Activated CD4-positive, alpha-beta T cell treated with anti-CD3 and anti-CD28 coated beads for 48 hours (primary cell): ENCODE data around the gene NPIPA3.
"Not testable (repeated sequence)": the region's sequence is repeated elsewhere in the genome, so short reads cannot be mapped to it uniquely, and the experiment has no call there.

Experiments used
- DNase-seq: peaks from one replicate; pipeline ENCODE4 v3.0.0-alpha.2; 2020

The NPIPA3 gene

DNA sequence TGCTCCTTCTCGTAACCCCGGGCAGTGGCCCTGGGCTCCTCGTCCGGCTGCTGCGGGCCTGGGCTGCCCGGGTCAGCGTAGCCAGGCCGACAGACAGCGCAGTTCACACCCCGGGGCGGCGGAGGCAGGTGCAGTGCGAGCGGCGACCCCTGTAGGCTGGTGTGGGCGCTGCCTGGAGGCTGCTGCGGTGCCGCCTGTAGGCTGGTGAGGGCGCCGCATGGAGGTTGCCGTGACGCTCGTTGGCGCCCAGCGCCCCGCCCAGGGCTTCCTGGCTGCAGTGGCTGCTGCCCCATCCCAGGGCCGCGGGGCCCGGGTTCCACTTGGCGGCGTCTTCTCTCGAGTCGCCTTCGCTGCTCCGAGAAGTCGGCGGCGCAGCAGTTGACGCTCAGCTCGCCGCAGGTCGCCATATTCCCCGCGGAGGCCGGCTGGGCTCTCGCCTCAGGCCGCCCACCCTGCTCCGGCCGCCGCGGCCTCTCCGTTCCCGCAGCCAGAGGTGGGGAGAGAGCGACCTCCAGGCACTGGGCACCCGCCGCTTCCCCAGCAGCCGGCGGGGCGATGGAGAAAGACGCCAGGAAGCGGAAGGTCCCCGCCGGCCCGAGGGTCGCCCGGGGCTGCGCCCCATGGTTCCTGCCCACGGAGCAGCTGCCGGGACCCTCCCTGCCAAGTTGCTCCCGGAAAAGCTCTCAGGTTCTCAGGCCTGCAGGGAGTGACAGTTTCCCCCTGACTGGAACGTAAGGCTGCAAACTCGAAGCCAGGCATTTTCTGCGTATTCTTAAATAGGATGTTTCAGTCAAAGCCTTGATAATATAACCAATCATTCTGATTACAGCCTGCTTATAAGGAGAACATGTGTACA lies 39.3 kb downstream of the NPIPA3 start, which contains the start of gene NPIPA2:
Gene NPIPA2 (plus strand): TSS at position 261 of the 856 bp plus-strand sequence. CDS start 5,533 bp downstream, outside the sequence.
- not testable (repeated sequence) for DNase-seq

DNA sequence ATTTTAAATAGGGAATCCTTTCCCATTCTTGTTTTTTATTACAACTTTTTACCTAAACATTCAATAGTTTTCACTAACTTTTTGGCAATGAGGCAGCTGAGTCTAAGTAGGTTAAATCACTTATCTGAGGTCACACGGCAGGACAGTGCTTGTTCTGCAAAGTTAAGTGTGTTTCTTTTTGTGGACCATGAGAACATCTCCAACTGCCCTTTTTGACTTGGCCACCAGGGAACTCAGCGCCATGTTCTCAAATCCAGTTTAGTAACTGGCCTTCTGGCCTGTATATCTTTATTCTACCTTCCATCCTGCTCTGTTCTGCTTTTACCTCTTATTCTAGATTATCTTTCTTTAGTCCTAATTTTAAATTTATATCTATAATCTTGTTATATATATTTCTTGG lies 70.4 kb downstream of the NPIPA3 start:
- not testable (repeated sequence) for DNase-seq

DNA sequence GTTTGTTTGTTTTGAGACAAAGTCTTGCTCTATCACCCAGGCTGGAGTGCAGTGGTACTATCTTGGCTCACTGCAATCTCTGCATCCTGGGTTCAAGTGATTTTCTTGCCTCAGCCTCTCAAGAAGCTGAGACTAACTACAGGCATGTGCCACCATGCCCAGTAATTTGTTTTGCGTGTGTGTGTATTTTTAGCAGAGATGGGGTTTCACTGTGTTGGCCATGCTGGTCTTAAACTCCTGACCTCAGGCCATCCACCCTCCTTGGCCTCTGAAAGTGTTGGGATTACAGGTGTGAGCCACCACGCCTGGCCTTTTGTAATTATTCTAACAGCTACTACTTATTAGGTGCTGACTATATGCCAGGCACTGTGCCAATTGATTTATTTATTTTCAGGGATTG lies 72.4 kb downstream of the NPIPA3 start:
- DNase-seq = not testable (repeated sequence)
